Islet of Langerhans (tissue), 1 donor: ENCODE results near the gene PSMD3.

Source experiments
- FAIRE-seq: peaks from one replicate; lab custom pipeline; 2011; peaks lifted over from hg19 to GRCh38; lab: Jason Lieb, UNC

Gene PSMD3

DNA sequence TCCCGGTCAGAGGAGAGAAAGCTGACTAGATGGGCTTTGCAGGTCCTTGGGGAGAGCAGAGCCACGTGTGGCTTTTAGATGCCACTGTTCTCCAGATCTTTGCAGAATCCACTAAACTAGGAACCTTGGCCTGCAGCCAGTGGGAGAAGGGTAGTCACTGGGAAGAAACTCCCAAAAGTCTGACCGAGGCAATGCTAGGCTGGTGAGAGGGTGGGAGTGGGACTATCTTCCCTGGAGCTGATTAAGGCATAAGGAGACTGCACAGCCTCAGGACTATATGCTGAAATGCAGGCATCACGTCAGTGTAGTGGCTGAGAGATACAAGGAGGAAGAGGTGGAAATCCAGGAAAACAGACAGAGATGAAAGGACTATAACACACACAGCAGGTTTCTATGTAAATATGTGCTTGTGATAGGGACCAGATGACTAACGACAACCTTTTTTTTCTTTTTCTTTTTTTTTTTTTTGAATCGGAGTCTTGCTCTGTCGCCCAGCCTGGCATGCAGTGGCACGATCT is 20.0 kb upstream of the PSMD3 start:
- FAIRE-seq = no peak

DNA sequence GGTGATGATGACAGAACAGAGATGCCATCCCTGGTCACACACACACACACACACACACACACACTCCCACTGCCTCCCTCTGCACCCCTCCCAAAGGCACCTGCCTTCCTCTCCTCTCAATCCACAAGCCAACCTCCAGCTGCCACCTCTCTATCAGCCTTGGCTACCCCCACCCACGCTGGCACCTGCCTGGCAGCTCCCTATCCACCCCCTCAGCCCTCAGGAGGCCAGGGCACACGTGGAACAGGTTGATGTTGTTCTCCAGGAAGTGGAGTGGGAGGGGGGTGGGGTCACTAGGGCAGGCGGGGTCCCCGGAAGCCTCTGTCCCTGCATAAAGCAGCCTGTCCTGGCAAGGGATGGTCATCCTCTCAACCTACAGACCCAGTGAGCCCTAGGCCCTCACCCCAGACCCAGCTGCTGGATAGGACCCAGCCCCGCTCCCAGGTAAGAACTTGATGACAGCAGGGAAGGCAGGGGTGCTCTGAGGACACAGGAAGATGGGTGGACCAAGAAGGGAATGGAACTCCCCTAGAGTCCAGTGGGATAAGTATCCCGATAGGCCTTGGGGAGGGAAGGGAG is 17.9 kb upstream of the PSMD3 start, which contains the start of gene GSDMA:
GSDMA (plus strand) TSS at position 363 of the 579 bp plus-strand sequence. CDS start 2,684 bp downstream, outside the sequence.
- no peak for FAIRE-seq

DNA sequence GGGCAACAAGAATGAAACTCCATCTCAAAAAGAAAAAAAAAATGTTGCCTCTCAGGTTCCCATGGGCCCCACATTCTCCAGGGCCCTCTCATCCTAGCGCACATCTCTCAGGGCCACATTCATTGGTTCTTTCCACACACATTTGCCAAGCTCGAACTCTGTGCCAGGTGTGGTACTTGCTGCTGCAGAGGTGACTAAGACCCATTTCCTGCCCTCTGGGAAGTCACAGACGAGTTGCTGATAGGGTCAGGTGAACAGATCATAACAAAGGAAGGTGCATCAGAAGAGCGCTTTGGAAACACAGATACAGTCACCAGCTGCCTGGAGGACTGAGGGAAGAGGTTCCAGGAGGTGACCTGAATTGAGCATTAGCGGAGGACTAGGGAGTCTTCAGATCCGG is 16.8 kb upstream of the PSMD3 start:
- no peak for FAIRE-seq

DNA sequence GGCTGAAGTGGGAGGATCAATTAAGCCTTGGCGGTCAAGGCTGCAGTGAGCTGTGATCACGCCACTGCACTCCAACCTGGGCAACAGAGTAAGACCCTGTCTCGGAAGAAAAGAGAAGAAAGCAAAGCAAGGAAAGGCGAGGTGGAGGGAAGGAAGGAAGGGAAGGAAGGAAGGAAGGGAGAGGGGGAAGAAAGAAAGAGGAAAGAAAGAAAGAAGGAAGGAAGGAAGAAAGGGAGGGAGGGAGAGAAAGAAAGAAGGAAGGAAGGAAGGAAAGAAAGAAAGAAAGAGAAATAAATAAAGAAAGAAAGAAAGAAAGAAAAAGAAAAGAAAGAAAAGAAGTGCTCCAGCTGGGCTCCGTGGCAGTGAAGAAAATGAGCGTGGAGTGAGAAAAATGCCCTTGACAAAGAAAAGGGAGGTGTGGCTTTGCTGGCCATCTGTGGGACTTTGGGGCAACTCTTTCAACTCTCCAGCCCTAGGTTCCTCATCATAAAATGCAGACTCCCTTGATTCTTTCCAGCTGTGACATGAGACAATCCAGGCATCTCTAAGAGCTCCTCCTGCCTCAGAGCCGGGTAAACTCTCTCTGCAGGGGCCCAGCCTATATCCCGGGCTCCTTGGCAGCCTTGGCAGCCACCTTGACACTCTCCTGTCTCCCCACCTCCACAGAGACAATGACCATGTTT is 15.4 kb upstream of the PSMD3 start:
- no peak for FAIRE-seq

DNA sequence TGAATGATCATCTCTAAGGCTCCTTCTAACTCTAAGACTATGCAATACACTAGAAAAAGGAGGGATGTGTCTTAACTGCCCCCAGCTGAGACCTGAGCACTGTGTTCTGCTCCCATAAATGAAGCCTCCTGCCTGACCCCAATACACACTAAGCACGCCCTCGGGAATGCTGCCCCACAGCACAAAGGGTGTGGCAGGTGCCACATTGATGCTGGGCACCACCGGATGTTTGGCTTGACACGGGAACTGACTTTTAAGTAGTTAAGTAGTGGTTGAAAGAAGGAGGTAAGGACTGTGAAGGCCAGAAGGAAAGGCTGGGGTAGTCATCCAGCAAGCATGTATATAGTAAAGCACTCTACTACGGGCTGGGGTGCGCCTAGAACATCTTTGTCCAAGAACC is 13.8 kb upstream of the PSMD3 start:
- FAIRE-seq = no peak

DNA sequence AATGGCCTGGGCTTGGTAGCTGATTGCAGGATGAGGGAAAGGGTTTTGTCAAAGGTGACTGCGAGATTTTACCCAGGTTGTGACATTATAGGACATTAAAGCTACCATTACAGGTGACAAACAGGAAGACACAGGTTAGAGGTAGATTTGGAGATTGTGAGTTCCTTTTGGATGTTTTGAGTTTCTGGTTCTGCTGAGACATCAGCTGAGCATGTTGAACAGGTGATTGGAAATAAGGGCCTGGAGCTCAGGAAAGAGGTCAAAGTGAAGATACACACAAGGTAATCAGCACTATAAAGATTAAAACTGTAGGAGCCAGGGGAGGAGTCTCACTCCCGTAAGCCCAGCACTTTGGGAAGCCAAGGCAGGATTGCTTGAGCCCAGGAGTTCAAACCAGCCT is 11.8 kb upstream of the PSMD3 start:
- no peak for FAIRE-seq

DNA sequence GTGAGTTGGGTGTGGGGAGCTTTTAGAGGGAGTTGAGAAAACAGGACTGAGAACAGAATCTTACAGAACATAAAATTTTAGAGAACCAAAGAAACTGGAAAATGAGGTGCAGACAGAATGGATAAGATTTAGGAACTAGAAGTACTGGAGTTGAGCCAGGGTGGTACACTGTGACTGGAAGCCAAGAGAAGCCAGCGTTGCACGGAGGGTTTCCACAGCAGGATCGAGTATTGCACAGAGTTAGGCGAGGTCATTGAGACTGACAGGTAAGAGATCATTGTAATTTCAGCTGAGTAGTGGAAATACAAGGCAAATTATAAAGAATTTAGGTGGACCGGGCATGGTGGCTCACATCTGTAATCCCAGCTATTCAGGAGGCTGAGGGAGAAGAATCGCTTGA is 11.2 kb upstream of the PSMD3 start:
- no peak for FAIRE-seq

DNA sequence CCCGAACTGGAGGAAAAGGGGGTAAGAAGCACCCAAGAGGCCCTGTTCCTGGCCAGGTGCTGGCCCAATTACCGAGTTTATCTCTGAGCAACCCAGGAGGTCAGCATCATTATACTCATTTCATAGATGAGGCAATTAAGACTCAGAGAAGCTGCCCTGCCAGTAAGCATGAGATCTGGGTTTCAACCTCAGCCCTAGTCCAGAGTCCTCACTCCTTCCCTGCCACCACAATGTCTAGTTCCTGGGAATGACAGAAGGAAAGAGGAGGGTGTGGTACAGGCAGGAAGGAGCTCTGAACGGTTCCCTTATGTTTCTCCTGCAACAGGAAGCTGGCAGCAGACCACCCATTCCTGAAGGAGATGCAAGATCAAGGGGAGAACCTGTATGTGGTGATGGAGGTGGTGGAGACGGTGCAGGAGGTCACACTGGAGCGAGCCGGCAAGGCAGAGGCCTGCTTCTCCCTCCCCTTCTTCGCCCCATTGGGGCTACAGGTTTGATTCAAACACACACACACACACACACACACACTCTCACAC is 10.4 kb upstream of the PSMD3 start:
- no peak for FAIRE-seq

DNA sequence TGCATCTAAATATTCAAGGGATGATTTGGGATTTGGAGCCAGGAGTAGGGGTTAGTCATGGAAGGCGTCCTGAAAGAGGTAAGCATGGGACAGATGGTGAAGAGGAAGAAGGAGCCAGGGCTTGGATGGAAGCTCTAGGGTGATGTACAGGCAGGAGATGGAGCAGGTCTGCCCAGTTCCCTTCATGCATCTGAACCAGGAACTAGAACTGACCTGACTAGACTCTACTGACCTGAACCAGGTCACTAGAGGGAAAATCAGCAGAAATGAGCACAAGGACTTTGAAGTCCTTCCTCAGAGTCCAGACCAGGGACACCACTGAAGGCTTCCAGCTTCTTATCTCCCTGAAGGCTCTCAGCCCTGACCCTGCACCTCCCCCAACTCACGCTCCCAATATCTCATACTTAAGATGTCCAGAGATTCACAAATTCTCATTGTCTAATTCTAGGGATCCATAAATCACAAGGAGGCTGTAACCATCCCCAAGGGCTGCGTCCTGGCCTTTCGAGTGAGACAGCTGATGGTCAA is 9.5 kb upstream of the PSMD3 start:
- FAIRE-seq = no peak

DNA sequence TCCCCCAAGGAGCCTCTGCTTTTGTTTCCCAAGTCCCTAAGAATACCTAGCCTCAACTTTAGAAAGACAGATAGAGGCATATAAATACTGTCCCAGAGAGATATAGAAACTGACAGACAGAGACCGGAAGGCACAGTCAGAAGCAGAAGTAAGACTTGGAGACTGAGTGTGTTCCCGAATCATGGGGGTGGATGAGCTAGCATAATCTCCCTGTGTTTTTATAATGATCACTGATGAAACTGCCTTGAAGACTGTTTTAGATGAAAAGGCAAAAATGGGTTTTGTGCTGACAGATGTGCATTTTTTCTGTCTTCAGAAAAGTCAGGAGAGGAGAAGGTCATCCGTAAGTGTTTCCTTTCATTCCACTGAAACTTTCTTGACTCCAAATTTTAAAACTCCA is 8.3 kb upstream of the PSMD3 start:
- no peak for FAIRE-seq

DNA sequence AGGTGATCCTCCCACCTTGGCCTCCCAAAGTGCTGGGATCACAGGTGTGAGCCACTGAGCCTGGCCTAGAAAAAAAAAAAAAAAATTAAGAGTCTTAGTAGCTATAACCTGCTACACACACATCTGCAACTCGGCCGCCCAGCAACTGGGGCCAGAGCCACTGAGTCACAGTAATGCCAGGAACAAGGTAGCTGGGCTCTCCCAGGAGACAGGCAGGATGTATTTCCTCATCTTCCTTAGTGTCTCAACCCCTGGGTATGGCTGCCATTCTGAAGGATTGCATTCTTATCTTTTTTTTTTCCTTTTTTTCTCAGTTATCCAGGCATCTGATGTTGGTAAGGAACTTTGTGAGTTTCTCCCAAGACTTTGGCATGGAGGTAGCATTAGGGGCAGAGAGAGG is 7.1 kb upstream of the PSMD3 start:
- FAIRE-seq = no peak

DNA sequence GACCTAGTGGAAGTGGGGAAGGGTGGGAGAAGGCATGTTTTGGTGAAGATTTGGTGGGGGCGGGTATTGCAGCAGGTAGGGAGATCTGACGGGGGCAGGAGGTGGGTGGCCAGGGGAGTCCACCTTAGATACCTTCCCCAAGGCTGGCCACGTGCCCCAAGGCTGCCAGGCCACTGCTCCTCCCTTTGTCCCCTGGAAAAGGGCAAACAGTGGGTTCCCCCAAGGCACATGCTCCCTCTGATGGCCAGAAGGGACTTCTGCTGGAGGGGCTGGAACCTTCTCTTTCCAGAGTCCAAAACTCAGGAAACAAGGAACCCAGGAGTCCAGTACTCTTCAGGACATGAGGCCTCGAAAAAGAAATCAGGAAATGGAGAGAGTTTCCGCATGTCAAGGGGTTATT is 6.2 kb upstream of the PSMD3 start:
- FAIRE-seq = no peak

DNA sequence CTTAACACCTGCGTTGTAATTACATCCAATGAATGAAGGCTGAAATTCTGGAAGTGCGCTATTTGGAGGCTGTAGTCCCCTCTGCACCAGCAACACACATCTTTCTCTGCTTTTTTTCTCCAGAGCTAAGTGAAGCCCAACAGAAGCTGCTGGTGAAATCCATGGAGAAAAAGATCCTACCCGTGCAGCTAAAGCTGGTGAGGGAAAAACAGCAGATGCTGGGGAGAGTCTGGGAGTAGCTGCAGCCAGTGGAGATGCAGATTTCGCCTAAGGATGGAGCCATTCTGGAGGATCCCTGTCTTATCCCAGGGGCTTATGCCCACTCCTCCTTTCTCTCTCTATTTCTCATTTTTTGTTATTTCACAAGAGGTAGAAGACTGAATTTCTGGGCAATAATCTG is 4.8 kb upstream of the PSMD3 start:
- FAIRE-seq = no peak

DNA sequence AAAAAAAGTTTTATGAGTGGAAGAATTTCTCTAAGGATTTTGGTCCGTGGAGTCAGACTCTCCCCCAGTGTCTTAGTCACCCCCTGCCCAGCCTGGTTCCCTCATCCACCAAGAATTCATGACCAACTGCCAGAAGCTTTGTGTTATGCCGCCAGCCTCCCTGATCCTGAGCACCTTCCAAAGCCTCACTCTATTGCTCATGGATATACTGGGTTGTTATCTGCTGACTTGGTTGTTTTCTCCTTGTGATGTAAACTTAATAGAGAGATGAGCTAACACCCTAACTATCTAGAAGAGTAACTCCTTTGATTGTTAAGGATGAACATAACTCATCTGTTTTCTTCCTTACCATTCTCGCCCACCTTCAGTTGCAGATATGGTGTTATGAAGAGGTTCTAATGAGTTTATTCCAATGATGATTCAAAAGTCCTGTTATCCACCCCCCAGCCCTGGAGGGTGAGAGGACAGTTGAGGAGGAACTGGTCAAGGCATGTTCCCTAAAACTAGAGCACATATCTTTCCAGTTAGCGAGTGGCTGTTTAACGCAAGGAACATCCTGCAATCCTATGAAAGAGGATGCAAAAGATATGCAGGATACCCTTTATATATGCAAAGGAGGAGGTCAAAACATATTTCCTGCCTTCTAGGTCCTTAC is 1.5 kb upstream of the PSMD3 start:
- FAIRE-seq = no peak

DNA sequence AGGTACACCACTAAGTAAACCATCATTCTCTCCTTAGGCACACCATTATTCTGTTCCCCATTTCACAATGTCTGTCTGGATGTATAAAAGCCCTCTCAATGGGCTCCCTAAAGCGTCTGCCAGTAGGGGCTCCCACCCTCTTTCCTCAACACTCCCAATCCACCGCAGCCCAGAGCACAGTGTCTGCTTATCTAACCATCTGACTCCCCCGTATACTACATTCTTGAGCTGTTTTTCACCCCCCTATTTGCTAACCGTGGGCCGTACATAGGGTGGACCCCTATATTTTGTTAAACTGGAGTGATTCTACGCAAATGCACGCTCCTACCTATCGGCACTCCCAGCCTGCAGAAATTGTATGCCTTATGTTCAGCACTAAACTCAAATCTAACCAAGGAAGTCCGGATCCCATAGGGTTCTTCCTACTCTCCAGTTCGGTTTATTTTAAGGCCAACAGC is 685 bp upstream of the PSMD3 start:
- no peak for FAIRE-seq

DNA sequence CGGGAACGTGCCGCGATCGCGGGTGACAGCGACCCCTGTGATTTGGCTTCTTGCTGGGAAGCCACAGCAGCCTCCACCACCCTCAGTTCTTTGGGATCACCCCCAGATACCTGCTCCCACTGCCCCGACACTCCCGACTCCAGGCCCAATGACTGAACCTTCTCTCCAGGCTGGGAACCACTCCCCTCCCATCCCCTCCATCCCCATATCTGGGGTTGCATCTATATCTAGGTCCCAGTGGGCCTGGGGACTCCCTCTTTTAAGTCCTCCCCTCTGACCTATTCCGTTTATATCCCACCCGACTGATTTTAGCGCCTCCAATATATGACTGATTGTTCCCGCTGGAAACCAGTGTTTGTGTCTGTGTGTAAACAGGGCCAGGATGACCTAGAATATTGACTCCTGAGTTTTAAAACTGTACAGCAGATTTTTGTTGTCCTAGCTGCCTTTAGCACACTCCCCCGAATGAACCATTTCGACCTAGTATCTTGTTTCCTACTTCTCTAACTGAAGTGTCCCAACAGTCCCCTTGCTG is 667 bp downstream of the PSMD3 start:
- no peak for FAIRE-seq

DNA sequence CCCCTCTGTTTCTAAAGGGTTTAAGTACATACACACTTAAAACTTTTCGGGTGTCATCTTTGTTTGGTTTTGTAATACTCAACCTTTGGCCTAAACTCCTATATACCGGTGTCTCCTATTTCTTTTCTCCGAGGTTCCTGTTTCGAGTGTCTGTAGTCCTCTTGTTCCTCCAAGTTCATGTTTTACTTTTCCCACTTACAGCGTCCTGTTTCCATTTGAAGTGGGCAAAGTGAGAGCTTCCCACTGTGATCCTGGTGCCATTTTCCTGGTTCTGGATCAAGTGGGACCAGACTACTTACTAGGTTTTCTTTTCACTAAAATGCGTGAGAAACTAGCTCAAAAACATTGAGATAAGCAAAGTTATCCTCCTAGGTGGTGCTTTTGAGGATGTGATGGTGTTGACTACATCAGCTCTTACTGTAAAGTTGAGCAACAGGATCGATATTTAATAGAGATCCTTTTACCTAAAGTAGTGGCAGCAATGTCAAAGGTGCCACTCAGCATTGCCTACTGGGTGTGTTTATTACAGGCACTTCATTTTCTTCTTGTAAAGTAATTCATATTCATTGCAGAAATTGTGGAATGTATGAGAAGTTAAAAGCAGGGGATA is 1.3 kb downstream of the PSMD3 start:
- FAIRE-seq = no peak

DNA sequence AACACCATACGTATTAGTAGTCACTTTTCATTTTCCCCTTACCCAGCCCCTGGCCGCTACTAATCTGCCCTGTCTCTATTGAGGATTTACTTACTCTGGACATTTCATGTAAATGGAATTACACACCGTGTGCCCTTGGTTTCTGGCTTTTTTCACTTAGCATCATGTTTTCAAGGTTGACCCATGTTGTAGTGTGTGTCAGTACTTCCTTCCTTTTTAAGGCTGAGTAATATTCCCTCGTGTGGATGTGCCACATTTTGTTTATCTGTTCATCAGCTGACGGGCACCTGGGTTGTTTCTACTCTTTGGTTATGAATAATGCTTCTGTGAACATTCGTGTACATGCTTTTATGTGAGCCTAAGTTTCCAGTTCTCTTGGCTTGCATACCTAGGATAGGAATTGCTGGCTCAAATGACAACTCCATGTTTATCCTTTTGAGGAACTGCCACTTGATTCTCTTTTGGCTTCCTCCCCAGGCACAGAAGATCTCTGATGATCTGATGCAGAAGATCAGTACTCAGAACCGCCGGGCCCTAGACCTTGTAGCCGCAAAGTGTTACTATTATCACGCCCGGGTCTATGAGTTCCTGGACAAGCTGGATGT is 7.7 kb downstream of the PSMD3 start:
- FAIRE-seq = no peak

DNA sequence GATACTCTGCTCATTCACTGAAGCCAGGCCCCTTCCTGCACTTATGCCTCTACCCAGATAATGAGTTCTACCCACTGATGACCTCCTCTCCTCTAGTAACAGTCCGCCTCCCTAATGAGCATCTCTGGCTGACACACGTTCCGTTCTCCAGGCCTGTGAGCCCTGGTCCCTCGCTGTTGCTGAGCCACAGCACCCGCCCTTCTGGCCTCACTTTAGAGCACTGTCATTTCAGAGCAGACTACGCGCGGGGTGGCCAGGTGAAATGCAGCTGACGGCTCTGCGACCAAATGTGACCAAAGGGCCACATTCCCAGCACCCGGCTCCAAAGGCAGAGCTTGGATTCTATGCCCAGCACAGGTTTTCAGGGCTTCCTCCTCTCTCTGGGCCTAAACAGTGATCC is 13.8 kb downstream of the PSMD3 start:
- no peak for FAIRE-seq

DNA sequence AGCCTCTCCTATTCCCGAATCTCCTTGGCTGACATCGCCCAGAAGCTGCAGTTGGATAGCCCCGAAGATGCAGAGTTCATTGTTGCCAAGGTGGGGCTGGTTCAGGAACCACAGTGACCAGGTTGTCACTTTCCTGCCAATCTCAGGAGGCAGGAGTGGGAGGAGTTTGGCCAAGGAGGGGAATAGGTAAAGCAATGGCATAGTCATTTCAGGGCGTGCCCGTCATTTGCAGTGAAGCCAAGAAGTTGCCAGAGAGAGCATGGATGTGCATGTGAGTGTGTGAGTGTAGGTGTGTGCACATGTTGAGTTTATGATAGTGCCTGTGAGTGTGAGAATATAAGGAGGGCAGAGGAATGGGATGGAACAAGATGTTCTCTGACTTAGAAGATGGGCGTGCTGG is 14.8 kb downstream of the PSMD3 start:
- no peak for FAIRE-seq

DNA sequence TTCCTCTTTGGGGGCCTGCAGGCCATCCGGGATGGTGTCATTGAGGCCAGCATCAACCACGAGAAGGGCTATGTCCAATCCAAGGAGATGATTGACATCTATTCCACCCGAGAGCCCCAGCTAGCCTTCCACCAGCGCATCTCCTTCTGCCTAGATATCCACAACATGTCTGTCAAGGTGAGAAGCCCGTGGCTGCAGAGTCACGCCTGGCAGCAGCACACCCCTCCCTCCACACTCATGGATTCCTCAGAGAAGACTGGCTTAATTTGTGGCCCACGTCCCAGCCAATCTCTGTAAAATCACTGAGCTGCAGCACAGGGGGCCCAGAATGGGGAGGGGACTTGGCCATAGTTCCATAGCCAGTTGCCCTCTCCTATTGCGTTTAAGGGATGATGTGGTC is 15.6 kb downstream of the PSMD3 start:
- FAIRE-seq = no peak

DNA sequence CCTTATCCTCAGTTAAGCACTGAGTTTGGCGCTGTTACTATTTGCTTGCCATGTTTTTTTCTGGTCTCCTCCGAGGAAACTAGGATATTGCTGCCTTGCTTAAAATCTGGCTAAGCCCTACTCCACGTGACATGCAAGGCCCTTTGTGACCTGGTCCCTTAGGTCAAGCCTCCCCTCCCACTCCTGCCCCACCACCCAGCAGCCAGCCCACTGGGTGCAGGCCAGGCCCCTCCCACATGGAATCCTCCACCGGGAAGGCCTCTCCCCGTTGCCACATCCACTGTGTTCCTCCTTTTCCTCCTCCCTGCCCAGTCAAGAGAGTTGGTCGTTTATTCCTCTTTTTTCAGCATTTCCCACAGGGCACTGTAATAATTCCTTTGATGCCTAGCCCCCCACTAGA is 16.2 kb downstream of the PSMD3 start:
- no peak for FAIRE-seq
